ENCODE data around the gene OR5AS1.

DNA sequence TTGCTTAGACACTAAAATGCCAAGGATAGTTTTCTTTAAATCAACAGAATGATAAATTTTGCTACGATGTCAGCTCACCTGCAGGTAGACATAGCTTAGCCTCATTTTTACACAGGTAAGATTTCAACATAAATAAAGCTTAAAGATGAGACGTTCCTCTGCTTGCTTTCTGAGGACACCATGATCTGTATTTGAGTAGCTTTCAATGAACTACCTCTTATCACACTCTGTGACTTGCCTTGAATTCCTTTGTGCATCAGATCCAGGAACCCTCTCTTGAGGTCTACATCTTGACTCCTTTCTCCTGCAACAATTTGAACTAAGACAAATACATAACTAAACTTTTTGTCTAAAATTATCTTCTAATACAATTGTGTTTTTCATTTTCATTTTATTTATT, 39.5 kb downstream of the OR5AS1 start:
- TF ChIP-seq, protein P1, sequence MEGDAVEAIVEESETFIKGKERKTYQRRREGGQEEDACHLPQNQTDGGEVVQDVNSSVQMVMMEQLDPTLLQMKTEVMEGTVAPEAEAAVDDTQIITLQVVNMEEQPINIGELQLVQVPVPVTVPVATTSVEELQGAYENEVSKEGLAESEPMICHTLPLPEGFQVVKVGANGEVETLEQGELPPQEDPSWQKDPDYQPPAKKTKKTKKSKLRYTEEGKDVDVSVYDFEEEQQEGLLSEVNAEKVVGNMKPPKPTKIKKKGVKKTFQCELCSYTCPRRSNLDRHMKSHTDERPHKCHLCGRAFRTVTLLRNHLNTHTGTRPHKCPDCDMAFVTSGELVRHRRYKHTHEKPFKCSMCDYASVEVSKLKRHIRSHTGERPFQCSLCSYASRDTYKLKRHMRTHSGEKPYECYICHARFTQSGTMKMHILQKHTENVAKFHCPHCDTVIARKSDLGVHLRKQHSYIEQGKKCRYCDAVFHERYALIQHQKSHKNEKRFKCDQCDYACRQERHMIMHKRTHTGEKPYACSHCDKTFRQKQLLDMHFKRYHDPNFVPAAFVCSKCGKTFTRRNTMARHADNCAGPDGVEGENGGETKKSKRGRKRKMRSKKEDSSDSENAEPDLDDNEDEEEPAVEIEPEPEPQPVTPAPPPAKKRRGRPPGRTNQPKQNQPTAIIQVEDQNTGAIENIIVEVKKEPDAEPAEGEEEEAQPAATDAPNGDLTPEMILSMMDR (IDR thresholded peaks at IDR 0.05), result no peak
- no peak for TF ChIP-seq POLR2A (IDR thresholded peaks at IDR 0.05)

Measured in right lobe of liver (tissue), 4 donors.